Hematopoietic multipotent progenitor cell (in vitro differentiated cells): ENCODE results near the gene C2CD2L. TPM values are rescaled to one million over a fixed set of nuclear protein-coding genes. Genes with fewer than 3 reads are reported as not detected.
"Not testable (repeated sequence)": the region's sequence is repeated elsewhere in the genome, so short reads cannot be mapped to it uniquely, and the experiment has no call there.

Experiments used
- DNase-seq, 3 donors: peaks; one replicate each; pipeline ENCODE4 v3.0.0-alpha.2; 2011 to 2015; ENCODE audit warnings: low read depth in 2 of 3, low spot score in 2 of 3
- total RNA-seq: library from RNA; depleted of rRNA; stranded (reverse); fragments of >200 nt; gene quantifications from one replicate; pipeline ENCODE4 v1.2.3, GENCODE V29; 2012

The C2CD2L gene
- 7.8 TPM for total RNA-seq

GRCh38 chr11:119106564-119107537 lies at the start of gene C2CD2L:
Gene C2CD2L, plus strand, starts transcription at chr11:119107344. Its CDS starts 398 bp downstream, at chr11:119107742.
- peak; percentile 75 to 85 (median 82) for DNase-seq

- DNase-seq, result not testable (repeated sequence)
Measured at GRCh38 chr11:119059128-119059527, 48.0 kb upstream of the C2CD2L start.

- DNase-seq, result no peak
Measured at GRCh38 chr11:119061256-119061655, 45.9 kb upstream of the C2CD2L start.

- no peak for DNase-seq
Measured at GRCh38 chr11:119062779-119063178, 44.4 kb upstream of the C2CD2L start.

GRCh38 chr11:119065369-119065768 lies 41.8 kb upstream of the C2CD2L start:
- DNase-seq, result peak in 2 of 3 donors; percentile 29 to 56

GRCh38 chr11:119067371-119068222 lies 39.5 kb upstream of the C2CD2L start, which contains the start of gene VPS11:
Gene VPS11, plus strand, starts transcription at chr11:119067818. Its CDS starts 6 bp downstream, at chr11:119067824.
- peak; percentile 92 to 97 (median 97) for DNase-seq

- DNase-seq, result no peak
Measured at GRCh38 chr11:119077839-119078238, 29.3 kb upstream of the C2CD2L start.

- no peak for DNase-seq
Measured at GRCh38 chr11:119078675-119079420, 28.3 kb upstream of the C2CD2L start.

- no peak for DNase-seq
Measured at GRCh38 chr11:119081682-119082260, 25.4 kb upstream of the C2CD2L start.

GRCh38 chr11:119084663-119085436 lies 22.3 kb upstream of the C2CD2L start, which contains the start of gene HMBS:
Gene HMBS, plus strand, starts transcription at chr11:119084881. Its CDS starts 153 bp downstream, at chr11:119085034.
- peak; percentile 70 to 97 (median 95) for DNase-seq

GRCh38 chr11:119085437-119085847 lies 21.7 kb upstream of the C2CD2L start:
- DNase-seq, result peak in 1 of 3 donors; percentile 29

GRCh38 chr11:119087123-119087522 lies 20.0 kb upstream of the C2CD2L start:
- no peak for DNase-seq

- DNase-seq, result peak in 2 of 3 donors; percentile 83 to 88
Measured at GRCh38 chr11:119087747-119088241, 19.4 kb upstream of the C2CD2L start.

GRCh38 chr11:119088406-119088805 lies 18.7 kb upstream of the C2CD2L start:
- no peak for DNase-seq

GRCh38 chr11:119089319-119089718 lies 17.8 kb upstream of the C2CD2L start:
- no peak for DNase-seq

- DNase-seq, result no peak
Measured at GRCh38 chr11:119091178-119091577, 16.0 kb upstream of the C2CD2L start.

GRCh38 chr11:119091966-119092879 lies 14.9 kb upstream of the C2CD2L start:
- no peak for DNase-seq
